Cardiac fibroblast (primary cell): ENCODE data around the gene RASGRF1.
"Not testable (repeated sequence)": the region's sequence is repeated elsewhere in the genome, so short reads cannot be mapped to it uniquely, and the experiment has no call there.

Experiments
- DNase-seq, 2 donors: peaks; one replicate each; pipeline versions ENCODE4 v3.0.0 to v3.0.0-alpha.2; 2010; ENCODE audit warnings: low read depth in 2 of 2
- H3K4me3 ChIP-seq, 2 donors: replicated peaks in 1 of 2; 1 replicate in 1 of 2; 2 replicates in 1 of 2; pipeline ENCODE4 v1.5.1; 2011; ENCODE audit warnings: low read depth in 2 of 2, low read length in 2 of 2, mild to moderate bottlenecking in 2 of 2, moderate library complexity in 1 of 2
- TF ChIP-seq, protein P1 (sequence below): IDR thresholded peaks from one replicate; pipeline ENCODE4 v1.5.1; 2011; ENCODE audit warnings: low read depth, mild to moderate bottlenecking, low read length, inconsistent platforms

Gene RASGRF1

DNA sequence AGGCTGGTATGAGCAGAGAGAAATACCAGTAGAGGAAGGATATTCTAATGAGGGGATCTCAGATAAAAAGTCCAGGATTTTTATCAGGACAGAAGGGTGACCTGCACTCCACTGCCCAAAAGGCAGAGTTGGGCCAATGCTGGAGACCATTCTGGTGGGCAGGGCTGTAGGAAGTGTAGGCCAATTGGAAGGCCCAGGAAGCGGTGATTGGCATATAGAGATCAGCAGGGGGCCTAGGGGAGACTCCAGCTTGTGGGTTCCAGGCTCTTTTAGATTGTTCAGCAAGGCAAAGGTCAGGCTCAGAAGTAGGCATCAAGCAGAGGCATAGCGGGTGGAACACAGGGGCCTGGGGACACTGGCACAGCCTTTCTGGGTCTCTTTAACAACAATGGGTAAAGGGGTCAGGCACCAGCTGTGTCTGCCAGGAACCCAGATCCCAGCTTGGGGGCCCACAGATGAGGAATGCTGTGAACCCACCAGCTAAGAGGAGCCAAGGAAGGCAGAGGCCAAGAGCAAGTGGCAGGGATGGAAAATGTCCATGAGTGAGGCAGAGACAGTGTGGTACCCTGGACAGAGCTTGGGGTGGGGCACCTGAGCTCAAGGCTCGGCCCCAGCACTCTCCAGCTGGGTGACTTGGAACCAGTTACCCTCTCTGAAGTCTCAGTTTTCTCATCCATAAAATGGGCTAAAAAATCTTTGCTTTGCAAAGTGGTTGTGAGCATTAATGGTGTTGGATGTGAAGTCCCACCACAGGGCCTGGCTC is 27.0 kb upstream of the RASGRF1 start:
- H3K4me3 ChIP-seq: no peak overlapping the region
- DNase-seq: no peak
- TF ChIP-seq, protein P1, sequence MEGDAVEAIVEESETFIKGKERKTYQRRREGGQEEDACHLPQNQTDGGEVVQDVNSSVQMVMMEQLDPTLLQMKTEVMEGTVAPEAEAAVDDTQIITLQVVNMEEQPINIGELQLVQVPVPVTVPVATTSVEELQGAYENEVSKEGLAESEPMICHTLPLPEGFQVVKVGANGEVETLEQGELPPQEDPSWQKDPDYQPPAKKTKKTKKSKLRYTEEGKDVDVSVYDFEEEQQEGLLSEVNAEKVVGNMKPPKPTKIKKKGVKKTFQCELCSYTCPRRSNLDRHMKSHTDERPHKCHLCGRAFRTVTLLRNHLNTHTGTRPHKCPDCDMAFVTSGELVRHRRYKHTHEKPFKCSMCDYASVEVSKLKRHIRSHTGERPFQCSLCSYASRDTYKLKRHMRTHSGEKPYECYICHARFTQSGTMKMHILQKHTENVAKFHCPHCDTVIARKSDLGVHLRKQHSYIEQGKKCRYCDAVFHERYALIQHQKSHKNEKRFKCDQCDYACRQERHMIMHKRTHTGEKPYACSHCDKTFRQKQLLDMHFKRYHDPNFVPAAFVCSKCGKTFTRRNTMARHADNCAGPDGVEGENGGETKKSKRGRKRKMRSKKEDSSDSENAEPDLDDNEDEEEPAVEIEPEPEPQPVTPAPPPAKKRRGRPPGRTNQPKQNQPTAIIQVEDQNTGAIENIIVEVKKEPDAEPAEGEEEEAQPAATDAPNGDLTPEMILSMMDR: no peak

DNA sequence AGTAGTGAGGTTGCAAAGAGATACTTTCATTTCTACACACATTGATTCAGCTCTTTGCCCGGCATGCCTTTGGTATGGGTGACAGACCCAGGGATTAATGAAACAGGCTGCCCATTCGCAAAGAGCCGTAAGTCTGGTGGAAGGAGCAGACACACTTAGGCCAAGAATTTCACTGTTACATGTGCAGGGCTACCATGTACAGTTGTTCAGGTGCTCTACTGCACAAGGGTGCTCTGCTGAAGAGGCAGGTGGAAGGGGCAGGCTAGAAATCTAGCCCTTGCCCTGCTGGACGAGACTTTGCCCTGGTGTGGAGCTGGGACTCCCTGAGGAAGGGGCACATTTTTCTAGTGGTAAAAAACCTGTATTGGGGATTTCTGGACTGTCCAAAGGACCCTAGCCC is 26.2 kb upstream of the RASGRF1 start:
- no peak overlapping the region for H3K4me3 ChIP-seq
- no peak for DNase-seq
- TF ChIP-seq, protein P1: no peak

DNA sequence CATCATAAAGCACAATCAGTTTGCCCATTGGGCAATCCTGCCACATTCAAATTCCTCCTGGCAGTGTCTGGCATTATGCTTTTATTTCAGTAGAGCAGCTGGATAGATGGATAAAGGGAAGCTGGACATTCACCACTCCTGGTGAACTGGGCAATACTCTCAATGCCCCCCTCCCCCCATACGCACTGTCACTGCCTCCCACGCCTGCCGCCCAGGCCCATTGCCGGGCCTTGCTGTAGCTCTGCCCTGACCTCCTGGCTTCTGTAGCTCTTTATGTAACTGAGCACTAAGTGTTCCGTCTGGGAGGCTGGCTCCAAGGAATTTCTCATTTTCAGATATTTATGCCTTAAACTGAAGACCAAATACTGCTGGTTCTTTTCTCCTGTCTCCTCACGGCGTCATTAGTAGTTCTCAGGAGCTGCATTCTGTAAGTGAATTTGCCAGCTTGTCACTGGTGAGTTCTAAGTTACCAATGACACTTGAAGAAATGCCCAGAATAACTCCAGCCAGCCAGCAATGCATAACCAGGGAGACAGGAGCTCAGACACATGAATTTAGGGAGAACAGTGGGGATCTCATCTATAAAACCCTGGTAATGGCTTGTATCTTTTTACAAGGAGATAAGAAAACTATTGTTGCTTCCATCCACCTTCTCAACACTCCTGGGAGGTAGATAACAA is 25.5 kb upstream of the RASGRF1 start:
- DNase-seq: no peak
- no peak overlapping the region for H3K4me3 ChIP-seq
- TF ChIP-seq, protein P1: no peak

DNA sequence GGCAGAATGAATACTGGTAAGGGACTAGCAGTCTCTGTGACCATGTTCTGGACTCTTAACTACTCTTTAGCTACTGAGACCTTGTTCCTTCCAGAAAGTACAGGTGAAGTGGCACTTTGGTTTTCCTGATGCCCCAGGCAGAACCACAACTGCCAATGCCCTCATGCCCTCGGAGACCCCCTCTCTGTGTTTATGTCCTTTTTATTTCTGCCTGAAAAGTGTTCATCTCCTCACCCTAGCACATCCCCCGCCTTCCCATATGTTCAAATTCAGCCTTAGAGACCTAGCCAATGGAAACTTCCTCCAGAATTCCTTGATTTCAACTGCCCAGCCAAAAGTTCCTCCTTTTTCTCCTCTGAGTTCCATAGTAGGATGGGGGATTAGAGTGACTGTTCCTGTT is 23.3 kb upstream of the RASGRF1 start:
- no peak overlapping the region for H3K4me3 ChIP-seq
- no peak for DNase-seq
- TF ChIP-seq, protein P1: no peak

DNA sequence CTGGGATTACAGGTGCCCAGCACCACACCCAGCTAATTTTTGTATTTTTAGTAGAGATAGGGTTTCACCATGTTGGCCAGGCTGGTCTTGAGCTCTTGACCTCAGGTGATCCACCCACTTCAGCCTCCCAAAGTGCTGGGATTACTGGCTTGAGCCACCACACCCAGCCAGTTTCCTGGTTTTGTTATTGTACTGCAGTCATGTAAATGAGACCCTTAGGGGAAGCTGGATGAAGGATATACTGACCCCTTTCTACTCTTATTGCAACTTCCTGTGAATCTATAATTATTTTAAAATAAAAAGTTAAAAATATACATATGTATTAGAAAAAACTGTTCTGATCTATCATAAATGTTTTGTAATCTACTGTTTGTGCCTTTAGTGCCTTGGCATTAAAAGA is 20.8 kb upstream of the RASGRF1 start:
- not testable (repeated sequence) for H3K4me3 ChIP-seq, DNase-seq

DNA sequence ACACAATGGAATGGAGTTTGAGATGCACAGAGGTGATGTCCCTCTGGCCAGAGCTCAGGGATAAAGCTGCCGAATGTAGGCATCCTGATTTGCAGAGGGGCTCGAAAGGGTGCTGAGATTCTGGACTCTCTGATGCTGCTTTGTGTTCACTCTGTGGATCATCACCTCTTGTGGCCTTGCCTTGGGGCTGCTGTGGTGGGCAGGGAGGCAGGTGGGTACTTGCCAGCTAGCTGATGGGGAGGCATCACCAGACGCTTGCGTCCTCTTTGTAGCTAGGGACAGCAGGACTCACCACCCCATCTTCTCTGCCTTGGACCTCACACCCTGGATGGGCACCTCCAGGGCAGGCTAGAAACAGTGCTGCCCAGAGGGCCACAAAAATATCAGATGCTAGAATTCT is 14.6 kb upstream of the RASGRF1 start:
- DNase-seq: no peak
- TF ChIP-seq, protein P1: no peak

DNA sequence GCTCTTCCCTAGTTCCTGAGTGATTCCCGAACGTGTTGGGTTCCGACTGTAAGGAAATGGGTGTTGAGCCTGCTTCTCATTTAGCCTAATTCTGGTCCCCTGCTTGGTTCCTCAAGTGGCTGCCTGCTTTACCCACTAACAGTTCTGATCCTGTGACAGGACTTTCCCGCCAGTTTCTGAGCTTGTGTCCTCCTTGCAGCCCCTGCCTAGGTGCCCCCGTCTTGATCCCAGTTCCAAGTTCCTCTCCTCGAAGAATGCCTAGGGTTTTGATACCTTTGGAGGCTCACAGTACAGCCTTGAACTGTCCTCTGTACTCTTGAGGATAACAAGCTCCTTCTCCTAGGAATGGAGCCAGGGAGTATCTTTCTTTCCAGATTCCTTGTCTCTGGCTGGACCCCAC is 12.0 kb upstream of the RASGRF1 start:
- TF ChIP-seq, protein P1: no peak
- DNase-seq: no peak
- H3K4me3 ChIP-seq: no peak overlapping the region

More for the DNA sequence above, 14.6 kb upstream of the RASGRF1 start:
- no peak overlapping the region for H3K4me3 ChIP-seq
